K562 (cell line): ENCODE data around the gene ARHGAP22. TPM values are rescaled to one million over a fixed set of nuclear protein-coding genes. Genes with fewer than 3 reads are reported as not detected.

ENCODE experiments used
- BCL6 ChIP-seq: fragments of 250-450 bp; sonication (Bioruptor Pico); IDR thresholded peaks from 2 replicates; pipeline ENCODE4 v1.4.0; 2020
- BHLHE40 ChIP-seq: IDR thresholded peaks from 2 replicates; pipeline ENCODE4 v1.6.1; 2011; ENCODE audit warnings: low read length, improper control_type of control experiment
- CCAR2 ChIP-seq: fragments of 200-400 bp; formaldehyde crosslinking; IDR thresholded peaks from 2 replicates; pipeline ENCODE4 v1.6.1; 2017; ENCODE audit warnings: mild to moderate bottlenecking, low read depth, low read length
- CTBP1 ChIP-seq: fragments of 450-650 bp; IDR thresholded peaks from 2 replicates; pipeline ENCODE4 v1.6.1; 2016; ENCODE audit warnings: borderline replicate concordance
- E4F1 ChIP-seq: fragments of 250-450 bp; sonication (Bioruptor Pico); IDR thresholded peaks from 2 replicates; pipeline ENCODE4 v1.5.0; 2021; ENCODE audit warnings: mild to moderate bottlenecking, borderline replicate concordance
- KDM2B ChIP-seq: fragments of 250-450 bp; sonication (Bioruptor Pico); IDR thresholded peaks from 2 replicates; pipeline ENCODE4 v1.8.0; 2021; ENCODE audit warnings: mild to moderate bottlenecking, moderate library complexity
- NR4A1 ChIP-seq, 2 experiments: fragments of 250-450 bp in 1 of 2; fragments of 450-650 bp in 1 of 2; sonication (Bioruptor Pico) in 1 of 2; IDR thresholded peaks; 2 replicates each; pipeline versions ENCODE4 v1.4.0 to v1.6.1; 2016 to 2020; ENCODE audit warnings: mild to moderate bottlenecking in 2 of 2, missing compliant biosample characterization in 1 of 2, missing genetic modification characterization in 1 of 2, moderate library complexity in 1 of 2
- SMAD3 ChIP-seq: fragments of 450-650 bp; formaldehyde crosslinking; conservative IDR thresholded peaks from 2 replicates; pipeline ENCODE4 v1.4.0; 2020; ENCODE audit warnings: mild to moderate bottlenecking
- SNIP1 ChIP-seq: fragments of 450-650 bp; IDR thresholded peaks from 2 replicates; pipeline ENCODE4 v1.7.1; 2017; ENCODE audit warnings: low read depth, mild to moderate bottlenecking
- TAF15 ChIP-seq: fragments of 200-400 bp; formaldehyde crosslinking; IDR thresholded peaks from 2 replicates; pipeline ENCODE4 v1.6.1; 2017; ENCODE audit warnings: mild to moderate bottlenecking, low read depth, low read length, moderate library complexity
- TCF7L2 ChIP-seq: fragments of 150-350 bp; IDR thresholded peaks from 2 replicates; pipeline ENCODE4 v1.6.1; 2016; ENCODE audit warnings: low read depth, mild to moderate bottlenecking, low read length, moderate library complexity
- UBTF ChIP-seq, 2 experiments: IDR thresholded peaks; 2 replicates each; pipeline ENCODE4 v1.6.1; 2012; ENCODE audit warnings: improper control_type of control experiment in 2 of 2, low read depth in 2 of 2, low read length in 2 of 2, borderline replicate concordance in 1 of 2
- ZC3H11A ChIP-seq: IDR thresholded peaks from 2 replicates; pipeline ENCODE4 v1.6.1; 2012; ENCODE audit warnings: low read depth, low read length, improper control_type of control experiment
- ZFP36 ChIP-seq: fragments of 150-350 bp; IDR thresholded peaks from 2 replicates; pipeline ENCODE4 v1.6.1; 2018; ENCODE audit warnings: low read length, low read depth; ENCODE audit not compliant: partially characterized antibody
- ZHX1 ChIP-seq: fragments of 150-350 bp; conservative IDR thresholded peaks from 2 replicates; pipeline ENCODE4 v1.6.1; 2014; ENCODE audit warnings: low read length
- ZNF174 ChIP-seq: fragments of 250-450 bp; sonication (Bioruptor Pico); IDR thresholded peaks from 2 replicates; pipeline ENCODE4 v1.4.0; 2020; ENCODE audit warnings: mild to moderate bottlenecking
- ZNF79 ChIP-seq: fragments of 250-450 bp; sonication (Bioruptor Pico); IDR thresholded peaks from 2 replicates; pipeline ENCODE4 v1.4.0; 2020; ENCODE audit warnings: low read depth, mild to moderate bottlenecking, moderate library complexity
- polyA plus RNA-seq, 8 experiments: library from polyadenylated mRNA; depleted of rRNA in 4 of 8; stranded (reverse) in 5 of 8; unstranded in 3 of 8; fragments of >200 nt; fragmentation: Nextera tagmentation in 2 of 8; fragmentation: Illumina TruSeq in 1 of 8; extraction: Ambion mirVana in 2 of 8; extraction: Trizol in 1 of 8; gene quantifications; 2 replicates each; pipeline versions ENCODE4 v1.2.1 to v1.2.3, GENCODE V29; 2011 to 2014; ENCODE audit warnings: inconsistent platforms in 1 of 8, missing spikeins in 1 of 8
- total RNA-seq, 7 experiments: library from RNA; depleted of rRNA in 6 of 7; stranded (reverse); fragments of >200 nt in 6 of 7; fragmentation: Illumina TruSeq in 2 of 7; extraction: Trizol in 2 of 7; gene quantifications; 2 replicates each; pipeline versions ENCODE4 v1.2.1 to v1.2.3, GENCODE V29; 2011 to 2021; ENCODE audit warnings: low replicate concordance in 1 of 7
- TF ChIP-seq, protein P1 (sequence below): fragments of 450-650 bp; formaldehyde crosslinking; IDR thresholded peaks from 2 replicates; pipeline ENCODE4 v1.4.0; 2020; ENCODE audit warnings: mild to moderate bottlenecking, moderate library complexity

ARHGAP22 gene
- total and polyA plus RNA-seq, 9 of the 15 experiments (the other 6 are each of a cell fraction or from before 2014, with no cell fraction given), result 1.3 to 28.1 (median 12.7) TPM

GRCh38 chr10:48506147-48506917 is 98.5 kb downstream of the ARHGAP22 start (continued):
- TF ChIP-seq ZHX1, result no peak
- TF ChIP-seq, protein P1, sequence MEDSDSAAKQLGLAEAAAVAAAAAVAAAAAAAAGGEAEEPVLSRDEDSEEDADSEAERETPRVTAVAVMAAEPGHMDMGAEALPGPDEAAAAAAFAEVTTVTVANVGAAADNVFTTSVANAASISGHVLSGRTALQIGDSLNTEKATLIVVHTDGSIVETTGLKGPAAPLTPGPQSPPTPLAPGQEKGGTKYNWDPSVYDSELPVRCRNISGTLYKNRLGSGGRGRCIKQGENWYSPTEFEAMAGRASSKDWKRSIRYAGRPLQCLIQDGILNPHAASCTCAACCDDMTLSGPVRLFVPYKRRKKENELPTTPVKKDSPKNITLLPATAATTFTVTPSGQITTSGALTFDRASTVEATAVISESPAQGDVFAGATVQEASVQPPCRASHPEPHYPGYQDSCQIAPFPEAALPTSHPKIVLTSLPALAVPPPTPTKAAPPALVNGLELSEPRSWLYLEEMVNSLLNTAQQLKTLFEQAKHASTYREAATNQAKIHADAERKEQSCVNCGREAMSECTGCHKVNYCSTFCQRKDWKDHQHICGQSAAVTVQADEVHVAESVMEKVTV (CRISPR knock-in tag), result peak; percentile 100
- TF ChIP-seq NR4A1 (CRISPR knock-in tag; IDR thresholded peaks at IDR 0.05), result no peak; the same call in 1 of the 2 replicates
- TF ChIP-seq NR4A1 (tag; IDR thresholded peaks at IDR 0.05), result no peak
- no peak for TF ChIP-seq ZNF174 (CRISPR knock-in tag)
- no peak for TF ChIP-seq CCAR2
- peak; percentile 48 for TF ChIP-seq ZFP36
- TF ChIP-seq SMAD3 (CRISPR knock-in tag), result peak; percentile 76; the same call in 1 of the 2 replicates
- peak; percentile 41; the same call in 1 of the 2 replicates for TF ChIP-seq BHLHE40
- TF ChIP-seq UBTF (IDR thresholded peaks at IDR 0.05; ENCODE audit: borderline replicate concordance in 1 of 2, low read depth in 2 of 2, low read length in 2 of 2), result no peak
- no peak for TF ChIP-seq E4F1 (CRISPR knock-in tag)
- no peak for TF ChIP-seq SNIP1
- no peak for TF ChIP-seq BCL6 (CRISPR knock-in tag)
- TF ChIP-seq CTBP1, result peak; percentile 66
- no peak for TF ChIP-seq KDM2B (CRISPR knock-in tag)
- TF ChIP-seq TCF7L2, result no peak
- TF ChIP-seq ZNF79 (CRISPR knock-in tag), result 0 out of 2 replicates have a peak, but pooled peaks have one; percentile 12
- TF ChIP-seq TAF15, result no peak
- no peak for TF ChIP-seq ZC3H11A
